Measurements from ENCODE around the gene BOK.

Gene BOK

GRCh38 chr2:241534701-241535375, 23.7 kb upstream of the BOK start:
- DNase-seq (ENCODE audit: low spot score) = no peak
- no CpG with 5 or more reads among the region's 17 CpGs for WGBS, 2 donors (ENCODE audit: extremely low coverage in 2 of 2, insufficient read length in 2 of 2, insufficient replicate concordance in 1 of 2)
- H3K4me1 ChIP-seq (ENCODE audit: control insufficient read depth in 2 of 2, insufficient read depth in 1 of 2, low read depth in 1 of 2, low read length in 2 of 2) = peaks cover 7 to 29% of the 10 kb centered on the region in 2 donors

DNA sequence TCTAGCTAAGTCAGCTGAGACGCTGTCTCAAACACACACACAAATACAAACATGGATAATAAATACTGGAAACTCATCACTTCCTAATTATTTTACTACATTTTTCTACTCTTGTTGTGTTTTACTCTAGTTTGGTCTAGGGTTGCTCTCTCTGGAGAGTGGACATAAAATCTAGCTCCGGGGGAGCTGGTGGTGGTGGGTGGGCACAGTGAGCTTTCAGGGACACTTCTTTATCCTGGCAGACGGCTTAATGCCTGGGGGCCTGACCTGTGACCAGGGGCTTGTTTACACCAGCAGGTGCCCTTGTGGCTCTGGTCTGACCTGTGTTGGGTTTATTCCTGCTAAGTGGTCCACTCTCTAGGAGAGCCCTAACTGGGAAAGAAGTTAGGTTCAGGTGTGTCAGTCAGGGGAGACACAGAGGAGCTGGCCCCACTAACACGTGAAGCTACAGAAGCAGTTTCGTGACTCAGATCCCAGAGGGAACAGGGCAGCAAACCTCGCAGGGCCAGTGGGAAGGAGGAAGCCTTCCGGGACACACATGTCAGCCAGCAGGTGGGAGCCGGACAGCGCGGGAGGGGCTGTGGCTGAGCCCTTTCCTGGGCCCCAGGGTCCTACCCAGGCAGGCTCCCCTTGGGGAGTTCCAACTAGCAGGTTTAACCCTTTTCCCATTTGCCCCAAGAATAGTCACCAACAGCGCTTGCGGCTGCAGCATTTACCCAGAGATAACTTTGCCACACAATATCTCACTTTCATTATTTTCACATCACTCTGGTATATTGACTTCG, 22.5 kb upstream of the BOK start:
- Histone ChIP-seq H3K9ac (ENCODE audit: low read depth, low read length, poor library complexity) (no peak overlapping the region), H2AK5ac (ENCODE audit: low read depth, low read length) (no peak overlapping the region), H3K79me1 (ENCODE audit: low read depth, low read length) (no peaks in the 10 kb centered on the region), H3K14ac (ENCODE audit: low read length) (no peak overlapping the region), H2BK12ac (ENCODE audit: low read length) (no peak overlapping the region), H3K4me3 (ENCODE audit: low read length in 2 of 2) (no peak overlapping the region), H4K8ac (ENCODE audit: low read depth, low read length) (no peak overlapping the region), H3K23ac (ENCODE audit: low read depth, low read length, poor library complexity) (no peak overlapping the region), H3K18ac (ENCODE audit: low read length) (no peak overlapping the region), H2BK15ac (ENCODE audit: low read length) (no peak overlapping the region), H2AFZ (ENCODE audit: low read length) (no peak overlapping the region), H2BK5ac (ENCODE audit: low read length) (no peak overlapping the region), H3K4me1 (ENCODE audit: control insufficient read depth in 2 of 2, insufficient read depth in 1 of 2, low read depth in 1 of 2, low read length in 2 of 2) (peaks cover 13 to 38% of the 10 kb centered on the region in 2 donors), H3K27ac (replicated peaks; ENCODE audit: low read length) (no peak overlapping the region), H3K27me3 (ENCODE audit: control insufficient read depth in 3 of 3, insufficient read depth in 3 of 3, low read depth in 1 of 3, low read length in 3 of 3) (peaks cover 0 to 42% (median 7%) of the 10 kb centered on the region in 3 experiments), H2BK120ac (ENCODE audit: low read depth, low read length) (no peak overlapping the region), H3K9me3 (replicated peaks in 1 of 2; ENCODE audit: control insufficient read depth in 2 of 2, insufficient read depth in 1 of 2, low read depth in 1 of 2, low read length in 2 of 2) (no peaks in the 10 kb centered on the region), H3K4me2 (ENCODE audit: insufficient read depth, low read length, poor library complexity, severe bottlenecking) (no peak overlapping the region), H3K36me3 (replicated peaks in 1 of 2; ENCODE audit: control insufficient read depth in 2 of 2, insufficient read depth in 2 of 2, low read length in 2 of 2) (no peaks in the 10 kb centered on the region), H3K4ac (ENCODE audit: low read length) (no peak overlapping the region), H4K91ac (ENCODE audit: low read depth, low read length, poor library complexity) (no peak overlapping the region)
- no peak for DNase-seq (ENCODE audit: low spot score)
- WGBS, 2 donors (ENCODE audit: extremely low coverage in 2 of 2, insufficient read length in 2 of 2, insufficient replicate concordance in 1 of 2) = no CpG with 5 or more reads among the region's 13 CpGs

More at GRCh38 chr2:241534701-241535375, 23.7 kb upstream of the BOK start:
- Histone ChIP-seq H2BK12ac (ENCODE audit: low read length) (no peak overlapping the region), H3K27ac (replicated peaks; ENCODE audit: low read length) (no peak overlapping the region), H4K8ac (ENCODE audit: low read depth, low read length) (peak overlapping the region; percentile 43), H2AK5ac (ENCODE audit: low read depth, low read length) (peak overlapping the region; percentile 56), H2BK15ac (ENCODE audit: low read length) (no peak overlapping the region), H4K91ac (ENCODE audit: low read depth, low read length, poor library complexity) (no peak overlapping the region), H3K9ac (ENCODE audit: low read depth, low read length, poor library complexity) (peak overlapping the region; percentile 81), H3K27me3 (ENCODE audit: control insufficient read depth in 3 of 3, insufficient read depth in 3 of 3, low read depth in 1 of 3, low read length in 3 of 3) (peaks cover 0 to 32% (median 0%) of the 10 kb centered on the region in 3 experiments), H3K23ac (ENCODE audit: low read depth, low read length, poor library complexity) (no peak overlapping the region), H3K79me1 (ENCODE audit: low read depth, low read length) (no peaks in the 10 kb centered on the region), H3K4ac (ENCODE audit: low read length) (no peak overlapping the region), H3K4me3 (ENCODE audit: low read length in 2 of 2) (no peak overlapping the region), H3K18ac (ENCODE audit: low read length) (peak overlapping the region; percentile 57), H2BK5ac (ENCODE audit: low read length) (no peak overlapping the region), H3K36me3 (replicated peaks in 1 of 2; ENCODE audit: control insufficient read depth in 2 of 2, insufficient read depth in 2 of 2, low read length in 2 of 2) (no peaks in the 10 kb centered on the region), H3K4me2 (ENCODE audit: insufficient read depth, low read length, poor library complexity, severe bottlenecking) (no peak overlapping the region), H2AFZ (ENCODE audit: low read length) (no peak overlapping the region), H2BK120ac (ENCODE audit: low read depth, low read length) (peak overlapping the region; percentile 72), H3K14ac (ENCODE audit: low read length) (no peak overlapping the region), H3K9me3 (replicated peaks in 1 of 2; ENCODE audit: control insufficient read depth in 2 of 2, insufficient read depth in 1 of 2, low read depth in 1 of 2, low read length in 2 of 2) (no peaks in the 10 kb centered on the region)

DNA sequence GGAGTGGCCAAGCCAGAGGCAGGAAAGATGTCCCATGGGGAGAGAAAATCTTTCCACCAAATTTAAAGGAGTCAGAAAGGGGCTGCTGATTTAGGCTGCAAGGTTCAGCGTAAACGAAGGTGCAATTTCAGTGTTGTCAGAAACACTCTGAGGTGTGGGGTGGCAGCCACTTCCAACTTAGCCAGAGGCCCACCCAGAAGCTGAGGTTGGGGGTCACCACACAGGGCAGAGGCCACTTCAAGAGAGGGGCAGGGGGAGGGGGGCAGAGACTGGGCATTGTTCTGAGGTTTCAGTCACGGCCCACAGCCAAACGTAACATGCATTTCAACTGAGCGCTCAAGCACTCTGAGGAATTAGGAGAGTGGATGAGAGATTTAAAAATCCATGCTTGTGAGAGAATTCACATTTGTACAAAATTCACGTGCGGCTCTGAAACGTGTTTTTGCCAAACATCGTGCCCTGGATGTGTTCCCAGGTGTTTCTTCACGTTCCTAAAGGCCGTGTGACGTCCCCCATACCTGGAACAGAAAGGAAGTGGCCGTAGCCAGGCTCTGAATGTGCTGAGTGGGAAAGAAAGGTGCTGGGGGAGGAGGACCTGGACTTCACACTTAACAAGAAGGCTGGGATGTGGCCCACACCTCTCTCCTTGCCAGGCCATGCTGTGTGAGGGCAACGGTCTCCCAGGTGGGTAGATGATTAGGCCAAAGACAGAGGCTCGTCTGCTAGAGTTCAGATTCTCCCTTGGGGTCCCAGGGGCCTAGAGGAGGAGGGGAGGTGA, 19.5 kb upstream of the BOK start:
- Histone ChIP-seq H3K27me3 (ENCODE audit: control insufficient read depth in 3 of 3, insufficient read depth in 3 of 3, low read depth in 1 of 3, low read length in 3 of 3) (peaks cover 8 to 49% (median 26%) of the 10 kb centered on the region in 3 experiments), H2BK15ac (ENCODE audit: low read length) (no peak overlapping the region), H3K14ac (ENCODE audit: low read length) (peak overlapping the region; percentile 11), H3K4me2 (ENCODE audit: insufficient read depth, low read length, poor library complexity, severe bottlenecking) (no peak overlapping the region), H3K9ac (ENCODE audit: low read depth, low read length, poor library complexity) (no peak overlapping the region), H3K18ac (ENCODE audit: low read length) (no peak overlapping the region), H3K4me3 (ENCODE audit: low read length in 2 of 2) (no peak overlapping the region), H3K4me1 (ENCODE audit: control insufficient read depth in 2 of 2, insufficient read depth in 1 of 2, low read depth in 1 of 2, low read length in 2 of 2) (peaks cover 20 to 38% of the 10 kb centered on the region in 2 donors), H4K8ac (ENCODE audit: low read depth, low read length) (no peak overlapping the region), H3K4ac (ENCODE audit: low read length) (no peak overlapping the region), H3K79me1 (ENCODE audit: low read depth, low read length) (no peaks in the 10 kb centered on the region), H2BK120ac (ENCODE audit: low read depth, low read length) (no peak overlapping the region), H2BK12ac (ENCODE audit: low read length) (no peak overlapping the region), H3K36me3 (replicated peaks in 1 of 2; ENCODE audit: control insufficient read depth in 2 of 2, insufficient read depth in 2 of 2, low read length in 2 of 2) (no peaks in the 10 kb centered on the region), H4K91ac (ENCODE audit: low read depth, low read length, poor library complexity) (no peak overlapping the region), H3K9me3 (replicated peaks in 1 of 2; ENCODE audit: control insufficient read depth in 2 of 2, insufficient read depth in 1 of 2, low read depth in 1 of 2, low read length in 2 of 2) (peaks cover 0 to 2% of the 10 kb centered on the region in 2 donors), H2AFZ (ENCODE audit: low read length) (no peak overlapping the region), H3K27ac (replicated peaks; ENCODE audit: low read length) (no peak overlapping the region), H3K23ac (ENCODE audit: low read depth, low read length, poor library complexity) (peak overlapping the region; percentile 62), H2BK5ac (ENCODE audit: low read length) (peak overlapping the region; percentile 46), H2AK5ac (ENCODE audit: low read depth, low read length) (no peak overlapping the region)
- no peak for DNase-seq (ENCODE audit: low spot score)
- no CpG with 5 or more reads among the region's 15 CpGs for WGBS, 2 donors (ENCODE audit: extremely low coverage in 2 of 2, insufficient read length in 2 of 2, insufficient replicate concordance in 1 of 2)

All from neuronal stem cell (in vitro differentiated cells).